Activated CD4-positive, alpha-beta T cell treated with anti-CD3 and anti-CD28 coated beads, Interleukin-2, amount 10 ng/mL, durations not matched to agents 24 days and 14 days (primary cell): Measurements from ENCODE around the gene ANP32E. TPM values are rescaled to one million over a fixed set of nuclear protein-coding genes. Genes with fewer than 3 reads are reported as not detected.
"Not testable (repeated sequence)": the region's sequence is repeated elsewhere in the genome, so short reads cannot be mapped to it uniquely, and the experiment has no call there.

Experiments used
- DNase-seq: peaks from one replicate; pipeline ENCODE4 v3.0.0; 2022
- H3K27ac Mint-ChIP-seq: one replicate; pipeline ENCODE4 v1.8.0; 2022; ENCODE audit warnings: mild to moderate bottlenecking, mixed read lengths
- H3K27me3 Mint-ChIP-seq: one replicate; pipeline ENCODE4 v1.8.0; 2022; ENCODE audit warnings: mixed read lengths
- H3K36me3 Mint-ChIP-seq: one replicate; pipeline ENCODE4 v1.8.0; 2022; ENCODE audit warnings: low read depth, mild to moderate bottlenecking, mixed read lengths
- H3K4me1 Mint-ChIP-seq: one replicate; pipeline ENCODE4 v1.8.0; 2021; ENCODE audit warnings: mixed read lengths
- H3K4me3 Mint-ChIP-seq: one replicate; pipeline ENCODE4 v1.8.0; 2022; ENCODE audit warnings: mild to moderate bottlenecking, moderate library complexity, mixed read lengths
- H3K9me3 Mint-ChIP-seq: one replicate; pipeline ENCODE4 v1.8.0; 2021; ENCODE audit warnings: mixed read lengths
- intact Hi-C: fragments of 100-400 bp; cut with micrococcal nuclease; formaldehyde crosslinking; loops from one replicate; pipeline ENCODE4 v1.15.1; 2023
- total RNA-seq: library from RNA; stranded (reverse); gene quantifications from 2 replicates; pipeline ENCODE4 v1.2.3, GENCODE V29; 2022

The ANP32E gene
- total RNA-seq, 1 donor from 2014 or later = 201 TPM

- intact Hi-C loops, H3K36me3 Mint-ChIP-seq, H3K9me3 Mint-ChIP-seq: not testable (repeated sequence)
These were observed 21.7 kb downstream of the ANP32E start for GRCh38 chr1:150214099-150214756.

GRCh38 chr1:150213170-150214098 is 22.5 kb downstream of the ANP32E start:
- peaks cover 15% of the 10 kb centered on the region for H3K4me1 Mint-ChIP-seq
- peak overlapping the region; percentile 91 for H3K4me3 Mint-ChIP-seq
- peak overlapping the region; percentile 96 for H3K27ac Mint-ChIP-seq
- no peaks in the 10 kb centered on the region for H3K9me3 Mint-ChIP-seq
- intact Hi-C loops = loop anchor here (1.0 to 2.0 kb wide), 2 partner anchors 21 to 55 kb away; partner anchors contain the start of gene APH1A
- H3K27me3 Mint-ChIP-seq = peaks cover 5% of the 10 kb centered on the region
- peak; percentile 97 for DNase-seq
- peaks cover 3% of the 10 kb centered on the region for H3K36me3 Mint-ChIP-seq

More at GRCh38 chr1:150214099-150214756, 21.7 kb downstream of the ANP32E start:
- H3K27me3 Mint-ChIP-seq, DNase-seq: not testable (repeated sequence)
- peaks cover 15% of the 10 kb centered on the region for H3K4me1 Mint-ChIP-seq
- peak overlapping the region; percentile 91 for H3K4me3 Mint-ChIP-seq
- peak overlapping the region; percentile 96 for H3K27ac Mint-ChIP-seq

- intact Hi-C loops = loop anchor here (2.0 kb wide), 1 partner anchor 57 kb away; the partner anchor contains the start of gene APH1A
- no peak overlapping the region for H3K4me3 Mint-ChIP-seq
- no peaks in the 10 kb centered on the region for H3K36me3 Mint-ChIP-seq
These were observed 23.8 kb downstream of the ANP32E start for GRCh38 chr1:150212070-150212469.

GRCh38 chr1:150210706-150211105 is 25.2 kb downstream of the ANP32E start:
- no peak for DNase-seq
- Mint-ChIP-seq H3K4me1 (peaks cover 15% of the 10 kb centered on the region), H3K27ac (no peak overlapping the region), H3K27me3 (peaks cover 16% of the 10 kb centered on the region), H3K9me3 (no peaks in the 10 kb centered on the region), H3K4me3 (no peak overlapping the region), H3K36me3 (no peaks in the 10 kb centered on the region)
- intact Hi-C loops = no loop called here

More at GRCh38 chr1:150212070-150212469, 23.8 kb downstream of the ANP32E start:
- Mint-ChIP-seq H3K4me1 (peaks cover 15% of the 10 kb centered on the region), H3K27me3 (peaks cover 8% of the 10 kb centered on the region), H3K27ac (no peak overlapping the region), H3K9me3 (no peaks in the 10 kb centered on the region)
- no peak for DNase-seq

- intact Hi-C loops = no loop called here
- Mint-ChIP-seq H3K4me1 (peaks cover 15% of the 10 kb centered on the region), H3K27ac (no peak overlapping the region), H3K4me3 (no peak overlapping the region), H3K27me3 (peaks cover 18% of the 10 kb centered on the region), H3K9me3 (no peaks in the 10 kb centered on the region), H3K36me3 (no peaks in the 10 kb centered on the region)
- DNase-seq = no peak
These were observed 25.8 kb downstream of the ANP32E start for GRCh38 chr1:150210091-150210490.

GRCh38 chr1:150208460-150208859 is 27.5 kb downstream of the ANP32E start:
- H3K9me3 Mint-ChIP-seq, DNase-seq, H3K27ac Mint-ChIP-seq, intact Hi-C loops, H3K4me3 Mint-ChIP-seq, H3K36me3 Mint-ChIP-seq, H3K4me1 Mint-ChIP-seq: not testable (repeated sequence)
- peaks cover 21% of the 10 kb centered on the region for H3K27me3 Mint-ChIP-seq

- no peak for DNase-seq
- H3K27me3 Mint-ChIP-seq = peaks cover 21% of the 10 kb centered on the region
- intact Hi-C loops = no loop called here
- H3K4me3 Mint-ChIP-seq = no peak overlapping the region
- H3K27ac Mint-ChIP-seq = no peak overlapping the region
- no peaks in the 10 kb centered on the region for H3K4me1 Mint-ChIP-seq
- H3K36me3 Mint-ChIP-seq = no peaks in the 10 kb centered on the region
- H3K9me3 Mint-ChIP-seq = no peaks in the 10 kb centered on the region
These were observed 28.5 kb downstream of the ANP32E start for GRCh38 chr1:150207281-150207971.

- H3K36me3 Mint-ChIP-seq = no peaks in the 10 kb centered on the region
- no peaks in the 10 kb centered on the region for H3K4me1 Mint-ChIP-seq
- H3K9me3 Mint-ChIP-seq = no peaks in the 10 kb centered on the region
- no peak for DNase-seq
- H3K27ac Mint-ChIP-seq = no peak overlapping the region
- no peak overlapping the region for H3K4me3 Mint-ChIP-seq
- intact Hi-C loops = no loop called here
- H3K27me3 Mint-ChIP-seq = peaks cover 15% of the 10 kb centered on the region
These were observed 39.5 kb downstream of the ANP32E start for GRCh38 chr1:150196417-150196816.

- peaks cover 15% of the 10 kb centered on the region for H3K27me3 Mint-ChIP-seq
- H3K27ac Mint-ChIP-seq = no peak overlapping the region
- no peaks in the 10 kb centered on the region for H3K9me3 Mint-ChIP-seq
- H3K36me3 Mint-ChIP-seq = no peaks in the 10 kb centered on the region
- intact Hi-C loops = no loop called here
- H3K4me3 Mint-ChIP-seq = no peak overlapping the region
- no peak for DNase-seq
- H3K4me1 Mint-ChIP-seq = no peaks in the 10 kb centered on the region
These were observed 41.4 kb downstream of the ANP32E start for GRCh38 chr1:150194381-150195031.

- intact Hi-C loops = no loop called here
- Mint-ChIP-seq H3K36me3 (no peaks in the 10 kb centered on the region), H3K27me3 (peaks cover 5% of the 10 kb centered on the region), H3K4me1 (peaks cover 7% of the 10 kb centered on the region), H3K4me3 (no peak overlapping the region), H3K27ac (no peak overlapping the region), H3K9me3 (no peaks in the 10 kb centered on the region)
- DNase-seq = no peak
These were observed 43.9 kb downstream of the ANP32E start for GRCh38 chr1:150192012-150192411.

GRCh38 chr1:150187560-150187931 is 48.4 kb downstream of the ANP32E start:
- Mint-ChIP-seq H3K36me3 (no peaks in the 10 kb centered on the region), H3K27me3 (no peaks in the 10 kb centered on the region), H3K9me3 (no peaks in the 10 kb centered on the region), H3K27ac (no peak overlapping the region), H3K4me3 (no peak overlapping the region), H3K4me1 (peaks cover 10% of the 10 kb centered on the region)
- no peak for DNase-seq
- intact Hi-C loops = loop anchor here (5.0 kb wide), 1 partner anchor 120 kb away; the partner anchor contains the start of gene VPS45

- no peak overlapping the region for H3K27ac Mint-ChIP-seq
- H3K27me3 Mint-ChIP-seq = no peaks in the 10 kb centered on the region
- intact Hi-C loops = loop anchor here (5.0 kb wide), 1 partner anchor 120 kb away; the partner anchor contains the start of gene VPS45
- DNase-seq = no peak
- peak overlapping the region; percentile 31 for H3K4me3 Mint-ChIP-seq
- no peaks in the 10 kb centered on the region for H3K36me3 Mint-ChIP-seq
- H3K9me3 Mint-ChIP-seq = no peaks in the 10 kb centered on the region
- H3K4me1 Mint-ChIP-seq = peaks cover 10% of the 10 kb centered on the region
These were observed 48.9 kb downstream of the ANP32E start for GRCh38 chr1:150186789-150187559.

GRCh38 chr1:150186438-150186788 is 49.5 kb downstream of the ANP32E start:
- not testable (repeated sequence) for H3K9me3 Mint-ChIP-seq

More at GRCh38 chr1:150186438-150186788, 49.5 kb downstream of the ANP32E start:
- intact Hi-C loops = loop anchor here (5.0 kb wide), 1 partner anchor 119 kb away; the partner anchor contains the start of gene VPS45
- DNase-seq, H3K4me1 Mint-ChIP-seq, H3K36me3 Mint-ChIP-seq, H3K27ac Mint-ChIP-seq, H3K27me3 Mint-ChIP-seq, H3K4me3 Mint-ChIP-seq: not testable (repeated sequence)
